OCI-LY3 (cell line): ENCODE data around the gene PAM.

ENCODE experiments used
- CTCF ChIP-seq: fragments of 200-600, 300-600 bp; sonication (generic); IDR thresholded peaks from 2 replicates; pipeline ENCODE4 v1.5.1; 2014; ENCODE audit warnings: antibody characterized with exemption, low read length, low read depth
- EZH2phosphoT487 ChIP-seq: fragments of 200-600 bp; shearing (Covaris generic); IDR thresholded peaks from 2 replicates; pipeline ENCODE4 v1.6.1; 2018; ENCODE audit warnings: antibody characterized with exemption, mixed run types, low read depth

- TF ChIP-seq CTCF, result no peak
- no peak for TF ChIP-seq EZH2phosphoT487
Observed at GRCh38 chr5:102955488-102955887, 200.4 kb downstream of the PAM start.
